Osteocyte (in vitro differentiated cells): ENCODE results near the gene TCF25. TPM values are rescaled to one million over a fixed set of nuclear protein-coding genes. Genes with fewer than 3 reads are reported as not detected.

Experiments
- DNase-seq: peaks from one replicate; pipeline ENCODE4 v3.0.0; 2021; ENCODE audit warnings: mixed read lengths; ENCODE audit not compliant: unreplicated experiment; ENCODE audit errors: extremely low spot score
- H3K27ac Mint-ChIP-seq: one replicate; pipeline ENCODE4 v1.8.0; 2021; ENCODE audit warnings: mild to moderate bottlenecking, mixed read lengths; ENCODE audit not compliant: unreplicated experiment
- H3K27me3 Mint-ChIP-seq: one replicate; pipeline ENCODE4 v1.8.0; 2021; ENCODE audit warnings: mixed read lengths; ENCODE audit not compliant: unreplicated experiment
- H3K36me3 Mint-ChIP-seq: one replicate; pipeline ENCODE4 v1.8.0; 2021; ENCODE audit warnings: mixed read lengths; ENCODE audit not compliant: unreplicated experiment
- H3K4me1 Mint-ChIP-seq: one replicate; pipeline ENCODE4 v1.8.0; 2021; ENCODE audit warnings: mixed read lengths; ENCODE audit not compliant: unreplicated experiment
- H3K4me3 Mint-ChIP-seq: one replicate; pipeline ENCODE4 v1.8.0; 2021; ENCODE audit warnings: mild to moderate bottlenecking, moderate library complexity, mixed read lengths; ENCODE audit not compliant: unreplicated experiment
- H3K9me3 Mint-ChIP-seq: one replicate; pipeline ENCODE4 v1.8.0; 2021; ENCODE audit warnings: mixed read lengths; ENCODE audit not compliant: unreplicated experiment
- CTCF ChIP-seq: fragments of 200-600 bp; sonication (generic); IDR thresholded peaks from 2 replicates; pipeline ENCODE4 v1.5.0; 2021; ENCODE audit warnings: antibody characterized with exemption, mild to moderate bottlenecking, moderate library complexity
- total RNA-seq: library from RNA; stranded (reverse); gene quantifications from 2 replicates; pipeline ENCODE4 v1.2.1, GENCODE V29; 2021

Gene TCF25
- total RNA-seq, 1 donor from 2014 or later = 251 TPM

- H3K27me3 Mint-ChIP-seq = no peaks in the 10 kb centered on the region
These were observed 26.6 kb downstream of the TCF25 start for GRCh38 chr16:89899879-89900481.

GRCh38 chr16:89900885-89901284 lies 27.5 kb downstream of the TCF25 start:
- Mint-ChIP-seq H3K27me3 (no peaks in the 10 kb centered on the region), H3K4me1 (no peaks in the 10 kb centered on the region), H3K36me3 (peaks cover 47% of the 10 kb centered on the region), H3K9me3 (no peaks in the 10 kb centered on the region), H3K27ac (no peak overlapping the region), H3K4me3 (no peak overlapping the region)
- no peak for TF ChIP-seq CTCF
- no peak for DNase-seq

More at GRCh38 chr16:89899879-89900481, 26.6 kb downstream of the TCF25 start:
- H3K36me3 Mint-ChIP-seq = peaks cover 46% of the 10 kb centered on the region
- TF ChIP-seq CTCF = no peak
- DNase-seq = no peak
- no peaks in the 10 kb centered on the region for H3K4me1 Mint-ChIP-seq
- H3K4me3 Mint-ChIP-seq = no peak overlapping the region
- H3K27ac Mint-ChIP-seq = no peak overlapping the region
- H3K9me3 Mint-ChIP-seq = no peaks in the 10 kb centered on the region

GRCh38 chr16:89902980-89903379 lies 29.6 kb downstream of the TCF25 start:
- no peak overlapping the region for H3K27ac Mint-ChIP-seq
- no peak overlapping the region for H3K4me3 Mint-ChIP-seq
- H3K9me3 Mint-ChIP-seq = no peaks in the 10 kb centered on the region
- no peak for DNase-seq
- TF ChIP-seq CTCF = no peak
- peaks cover 47% of the 10 kb centered on the region for H3K36me3 Mint-ChIP-seq
- H3K4me1 Mint-ChIP-seq = no peaks in the 10 kb centered on the region
- H3K27me3 Mint-ChIP-seq = no peaks in the 10 kb centered on the region

GRCh38 chr16:89903908-89904515 lies 30.6 kb downstream of the TCF25 start:
- Mint-ChIP-seq H3K27ac (no peak overlapping the region), H3K4me1 (no peaks in the 10 kb centered on the region), H3K27me3 (no peaks in the 10 kb centered on the region), H3K9me3 (no peaks in the 10 kb centered on the region), H3K36me3 (peaks cover 43% of the 10 kb centered on the region), H3K4me3 (no peak overlapping the region)
- no peak for DNase-seq
- no peak for TF ChIP-seq CTCF

GRCh38 chr16:89904606-89905510 lies 31.5 kb downstream of the TCF25 start:
- Mint-ChIP-seq H3K4me1 (no peaks in the 10 kb centered on the region), H3K36me3 (peaks cover 38% of the 10 kb centered on the region), H3K9me3 (no peaks in the 10 kb centered on the region), H3K27ac (peak overlapping the region; percentile 23), H3K27me3 (no peaks in the 10 kb centered on the region), H3K4me3 (no peak overlapping the region)
- TF ChIP-seq CTCF = no peak
- no peak for DNase-seq
